Stimulated activated naive CD4-positive, alpha-beta T cell (primary cell): Measurements from ENCODE around the gene DSTYK.
"Not testable (repeated sequence)": the region's sequence is repeated elsewhere in the genome, so short reads cannot be mapped to it uniquely, and the experiment has no call there.

Experiments
- DNase-seq, 6 experiments: peaks; one replicate each; lab custom pipeline; 2025; lab: John Stamatoyannopoulos, UW

DSTYK gene

GRCh38 chr1:205170532-205171269 is 40.8 kb downstream of the DSTYK start:
- no peak for DNase-seq

- no peak for DNase-seq
These were observed 42.3 kb downstream of the DSTYK start for GRCh38 chr1:205169248-205169647.

- DNase-seq, result no peak
These were observed 43.2 kb downstream of the DSTYK start for GRCh38 chr1:205168291-205168690.

- no peak for DNase-seq
These were observed 49.2 kb downstream of the DSTYK start for GRCh38 chr1:205162301-205162700.

GRCh38 chr1:205161076-205161475 is 50.4 kb downstream of the DSTYK start:
- no peak for DNase-seq

GRCh38 chr1:205158048-205158616 is 53.4 kb downstream of the DSTYK start:
- DNase-seq, result no peak

- not testable (repeated sequence) for DNase-seq
These were observed 55.7 kb downstream of the DSTYK start for GRCh38 chr1:205155665-205156377.

GRCh38 chr1:205152505-205152904 is 59.0 kb downstream of the DSTYK start:
- DNase-seq, result no peak

- no peak for DNase-seq
These were observed 60.7 kb downstream of the DSTYK start for GRCh38 chr1:205150651-205151428.

GRCh38 chr1:205147191-205147835 is 64.2 kb downstream of the DSTYK start:
- no peak for DNase-seq

- DNase-seq, result peak in 1 of 6 experiments; percentile 0
These were observed 66.8 kb downstream of the DSTYK start for GRCh38 chr1:205144751-205145150.

- no peak for DNase-seq
These were observed 67.3 kb downstream of the DSTYK start for GRCh38 chr1:205144046-205144720.

GRCh38 chr1:205142102-205142469 is 69.4 kb downstream of the DSTYK start:
- DNase-seq, result no peak

GRCh38 chr1:205141236-205142101 is 70.0 kb downstream of the DSTYK start:
- peak; percentile 37 to 64 (median 52) for DNase-seq

GRCh38 chr1:205140113-205140512 is 71.4 kb downstream of the DSTYK start:
- no peak for DNase-seq

- no peak for DNase-seq
These were observed 73.6 kb downstream of the DSTYK start for GRCh38 chr1:205137901-205138300.

GRCh38 chr1:205133287-205133686 is 78.2 kb downstream of the DSTYK start:
- DNase-seq, result no peak

GRCh38 chr1:205129447-205130029 is 82.0 kb downstream of the DSTYK start:
- DNase-seq, result no peak

- no peak for DNase-seq
These were observed 83.5 kb downstream of the DSTYK start for GRCh38 chr1:205128050-205128449.

- no peak for DNase-seq
These were observed 83.9 kb downstream of the DSTYK start for GRCh38 chr1:205127646-205128045.
